NCI-H82 treated with DMSO at 0.1 percent for 48 hours (cell line): ENCODE results near the gene FCER1G.

Source experiments
- DNase-seq: peaks from one replicate; lab custom pipeline; 2025; ENCODE audit not compliant: unreplicated experiment; lab: John Stamatoyannopoulos, UW

Gene FCER1G

DNA sequence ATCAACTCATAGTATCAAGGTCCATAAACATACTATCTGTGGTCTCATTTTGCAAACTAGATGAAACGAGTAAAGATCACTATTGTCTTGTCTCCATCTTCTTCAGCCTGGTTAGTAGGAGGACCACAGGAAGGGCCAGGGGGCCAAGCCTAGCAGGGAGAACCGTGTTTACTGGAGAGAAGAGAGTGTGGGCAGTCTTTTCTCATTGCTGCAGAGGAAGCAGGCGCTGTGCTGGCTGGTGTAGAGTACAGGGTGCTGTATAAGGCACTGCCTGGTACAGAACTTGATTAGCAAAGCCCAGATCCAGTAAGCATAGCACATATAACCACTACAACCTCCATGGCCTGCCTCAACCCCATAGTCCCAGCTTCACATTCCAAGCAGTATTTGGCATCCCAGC, 27.8 kb upstream of the FCER1G start:
- DNase-seq = no peak

DNA sequence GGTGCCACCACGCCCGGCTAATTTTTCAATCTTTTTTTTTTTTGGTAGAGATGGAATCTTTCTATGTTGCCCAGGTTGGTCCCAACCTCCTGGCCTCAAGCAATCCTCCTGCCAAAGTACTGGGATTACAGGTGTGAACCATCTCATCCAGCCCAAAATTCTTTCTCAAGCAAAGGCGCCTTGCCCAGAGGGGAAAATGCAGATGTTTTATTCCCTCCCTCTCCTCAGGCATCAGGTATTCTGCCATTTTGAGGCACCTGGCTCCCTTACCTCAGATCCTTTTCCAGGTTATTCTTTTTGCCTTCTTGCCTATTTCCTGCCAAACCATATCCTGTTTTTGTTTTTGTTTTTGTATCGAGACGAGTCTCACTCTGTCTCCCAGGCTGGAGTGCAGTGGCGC, 26.7 kb upstream of the FCER1G start:
- DNase-seq = no peak

DNA sequence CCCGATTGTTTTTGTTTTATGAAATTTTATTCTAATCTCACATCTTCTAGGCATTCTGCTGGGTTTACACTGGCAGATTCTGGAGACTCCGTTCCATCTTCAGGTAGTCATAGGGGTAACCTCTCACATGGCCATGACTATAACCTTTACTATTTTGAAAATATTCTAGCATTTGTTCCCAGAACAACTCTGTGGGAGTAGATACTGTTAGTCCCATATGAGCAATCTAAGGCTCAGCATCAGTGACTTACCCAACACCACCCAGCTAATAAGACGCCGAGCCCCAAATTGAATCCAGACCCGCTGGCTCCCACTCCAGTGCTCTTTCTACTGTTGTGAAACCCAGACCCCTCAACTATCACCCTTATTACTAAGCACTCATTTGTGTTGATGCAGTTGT, 26.1 kb upstream of the FCER1G start:
- DNase-seq = no peak

DNA sequence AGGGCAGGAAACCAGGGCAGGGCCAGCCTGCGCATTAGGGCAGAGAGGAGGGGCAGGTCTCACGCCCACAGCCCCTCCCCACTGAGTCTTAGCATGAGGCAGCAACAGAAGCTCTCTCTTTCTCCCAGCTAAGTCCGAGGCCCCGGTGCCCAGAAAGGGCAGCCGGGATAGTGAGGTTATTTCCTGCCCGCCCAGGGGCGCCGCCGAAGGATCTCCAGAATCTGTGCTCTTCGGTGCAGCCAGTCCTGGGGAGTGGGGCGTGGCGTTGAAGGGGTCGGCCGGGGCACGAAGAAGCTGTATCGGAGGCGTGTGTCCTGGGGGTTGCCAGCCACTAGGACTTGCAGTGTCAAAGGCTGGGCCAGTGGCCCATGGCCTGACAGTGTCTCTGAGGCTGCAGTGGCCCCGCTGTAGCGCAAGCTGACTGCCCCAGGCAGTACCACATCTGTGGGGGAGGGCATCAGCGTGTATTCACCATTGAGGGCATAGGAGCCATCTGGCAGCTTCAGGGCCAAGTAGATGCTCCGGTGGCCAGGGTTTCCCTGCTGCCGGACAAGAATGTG, 24.1 kb upstream of the FCER1G start:
- no peak for DNase-seq

DNA sequence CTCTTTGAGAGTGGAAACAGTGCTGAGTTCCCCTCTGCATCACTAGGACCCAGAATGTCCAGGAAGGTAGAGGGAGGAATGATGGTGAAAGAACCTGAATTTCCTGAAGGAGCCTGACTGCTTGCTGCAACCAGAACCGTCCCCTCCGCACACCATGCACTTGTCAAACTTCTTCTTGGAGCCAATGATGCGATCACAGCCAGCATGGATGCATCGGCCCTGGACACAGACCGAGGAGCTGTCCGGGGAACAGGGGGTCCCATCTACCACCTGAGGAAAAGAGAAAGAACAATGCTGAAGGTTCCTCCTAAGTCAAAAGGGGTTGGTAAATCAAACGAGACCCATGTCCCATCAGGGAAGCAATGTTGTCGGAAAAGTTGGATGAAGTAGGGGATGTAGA, 23.1 kb upstream of the FCER1G start:
- no peak for DNase-seq

DNA sequence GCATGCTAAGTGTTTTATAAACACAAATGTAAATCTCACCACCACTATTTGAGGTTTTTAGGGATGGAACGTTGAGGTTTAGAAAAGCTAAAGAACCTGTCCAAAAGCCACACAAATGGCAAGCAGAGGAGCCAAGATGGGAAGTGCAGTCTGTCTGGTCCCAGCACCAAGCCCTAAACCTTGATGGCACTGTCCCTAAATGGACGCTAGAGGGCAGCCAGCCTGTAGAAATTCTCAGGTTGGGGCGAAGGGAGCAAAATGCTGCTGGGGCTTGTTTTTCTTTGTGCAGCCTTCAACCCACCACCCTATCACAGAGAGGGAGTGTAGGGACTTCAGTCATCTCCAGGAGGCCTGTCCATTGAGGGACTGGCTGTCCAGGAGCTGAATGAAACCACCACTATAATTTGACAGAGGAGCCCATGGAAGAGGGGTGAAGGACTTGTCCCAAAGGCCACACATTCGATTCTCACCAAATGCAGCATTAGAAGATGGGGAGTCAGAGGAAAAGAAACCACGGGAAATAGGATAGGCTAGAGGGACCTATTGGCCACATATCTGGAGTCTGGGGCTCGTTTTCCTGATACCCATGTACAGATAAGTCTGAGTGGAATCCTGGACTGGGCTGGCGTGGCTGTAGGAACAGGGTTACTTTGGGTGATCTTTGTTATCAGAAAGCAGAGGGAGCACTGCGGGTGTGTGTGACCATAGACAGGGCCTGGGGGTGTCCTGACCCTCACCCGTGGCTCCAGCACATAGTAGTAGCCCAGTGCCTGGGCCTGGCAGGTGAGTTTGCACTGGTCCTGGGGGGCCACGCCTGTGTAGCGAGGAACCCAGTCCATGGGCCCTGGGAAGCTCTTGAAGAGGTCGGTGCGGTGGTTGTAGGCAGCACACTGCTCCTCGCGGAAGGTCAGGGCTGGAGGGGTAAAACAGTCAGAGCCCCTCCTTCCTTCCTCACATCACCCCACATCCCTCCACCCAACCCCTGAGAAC, 22.3 kb upstream of the FCER1G start:
- DNase-seq = peak; percentile 77

DNA sequence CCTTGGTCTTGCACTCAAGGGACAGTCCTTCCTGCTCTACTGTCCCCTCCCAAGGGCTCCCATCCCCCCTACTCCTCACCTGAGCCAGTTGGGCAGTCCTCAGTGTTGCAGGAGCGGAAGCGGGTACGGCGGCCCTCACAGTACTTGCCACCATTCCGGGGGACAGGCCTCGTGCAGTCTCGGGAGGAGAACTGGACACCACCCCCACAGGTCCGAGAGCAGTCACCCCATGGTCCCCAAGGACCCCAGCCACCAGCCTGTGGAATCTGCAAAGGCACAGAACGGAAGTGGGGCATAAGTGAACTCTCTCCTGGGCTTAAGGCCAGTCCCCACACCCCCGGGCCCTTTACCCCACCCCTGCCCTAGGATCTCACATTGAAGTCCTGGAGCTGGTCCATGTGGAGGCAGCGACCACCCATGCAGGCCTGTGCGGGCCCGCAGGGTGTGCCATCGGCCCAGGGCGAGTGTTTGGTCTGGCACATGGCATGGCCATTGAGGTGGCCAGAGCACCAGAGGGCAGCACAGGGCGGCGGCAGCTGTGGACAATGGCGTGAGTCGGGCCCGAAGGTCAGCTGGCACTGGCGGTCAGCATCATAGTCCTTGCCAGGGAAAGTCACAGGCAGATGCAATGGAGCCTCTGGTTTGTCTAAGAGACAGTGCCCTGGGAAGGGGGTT, 21.4 kb upstream of the FCER1G start:
- no peak for DNase-seq

DNA sequence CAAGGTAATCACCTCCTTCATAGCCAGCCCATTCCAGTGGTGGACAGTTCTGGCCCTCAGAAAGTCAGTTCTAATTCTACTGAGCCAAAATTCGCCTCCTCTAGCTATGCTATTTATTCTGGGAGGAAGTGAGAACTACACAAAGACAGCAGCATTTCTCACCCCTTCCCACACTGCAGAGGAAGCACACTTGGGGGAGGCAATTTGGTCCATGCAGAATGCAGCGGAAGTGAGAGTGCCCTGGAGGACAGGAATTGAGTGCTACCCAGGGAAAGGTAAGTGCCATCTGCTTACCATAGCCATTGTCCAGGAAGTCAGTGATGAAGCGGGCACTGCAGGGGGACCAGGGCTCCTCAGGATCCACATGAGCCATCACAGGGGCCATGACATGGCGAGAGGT, 19.9 kb upstream of the FCER1G start:
- DNase-seq = no peak

DNA sequence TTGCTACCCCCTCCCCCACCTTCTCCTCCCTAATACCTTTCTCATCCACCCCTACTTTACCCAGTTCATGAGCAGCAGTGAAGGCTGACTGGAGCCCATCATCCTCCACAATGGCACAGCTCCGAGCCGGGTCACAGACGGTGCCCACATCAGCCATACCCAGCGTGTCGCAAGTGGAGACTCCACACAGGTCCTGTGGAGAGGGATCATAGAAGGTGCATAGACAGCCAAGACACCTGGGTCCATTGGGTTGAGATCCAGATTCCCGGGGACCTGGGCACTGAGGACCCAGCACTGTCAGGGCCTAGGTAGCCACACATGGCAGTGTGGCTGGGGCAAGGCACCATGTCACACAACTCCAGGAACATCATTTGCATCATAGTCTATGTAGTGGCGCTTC, 19.0 kb upstream of the FCER1G start:
- DNase-seq = no peak

DNA sequence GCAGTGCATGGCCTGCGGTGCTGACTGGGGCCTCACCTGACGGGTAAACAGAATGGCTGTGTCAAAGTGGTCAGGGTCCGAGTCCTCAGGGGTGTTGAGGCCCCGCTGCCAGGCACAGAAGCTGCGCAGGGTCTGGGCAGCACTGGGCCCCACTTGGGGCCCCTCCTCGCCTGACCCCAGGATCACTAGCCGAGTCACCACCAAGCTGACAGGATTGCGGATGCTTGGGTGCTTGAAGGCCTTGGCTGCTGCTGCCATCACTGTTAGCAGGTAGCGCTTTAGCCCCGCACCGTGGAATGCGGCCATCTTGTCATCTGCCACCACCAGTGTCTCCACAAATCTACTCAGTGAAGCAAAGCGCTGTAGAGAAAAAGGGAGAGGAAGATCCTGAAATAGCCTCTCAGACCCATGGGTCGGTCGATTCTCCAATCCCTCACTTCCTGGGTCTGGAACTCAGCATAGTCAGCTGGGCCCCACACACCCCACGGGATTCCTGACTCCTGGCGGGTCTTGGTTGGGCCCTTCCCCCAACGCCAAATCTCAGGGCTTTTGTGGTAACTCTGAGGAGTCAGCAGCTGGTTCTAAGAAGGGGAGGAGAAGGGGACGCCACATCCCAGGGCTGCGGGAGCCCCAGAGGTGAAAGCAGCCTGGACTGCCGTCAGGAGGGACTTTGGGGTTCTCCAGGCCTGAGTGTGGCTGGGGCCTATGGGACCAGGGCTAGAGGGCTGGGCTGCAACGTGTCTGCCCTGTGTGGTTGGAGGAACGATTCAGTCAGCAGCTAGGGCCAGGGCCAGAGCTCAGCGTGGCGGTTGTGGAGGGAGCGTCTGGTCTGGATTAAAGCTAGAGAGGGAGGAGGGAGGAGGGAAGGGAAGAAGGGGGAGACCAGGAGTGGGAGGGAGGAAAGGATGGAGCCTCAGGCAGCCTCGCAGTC, 18.3 kb upstream of the FCER1G start:
- DNase-seq = peak; percentile 90

DNA sequence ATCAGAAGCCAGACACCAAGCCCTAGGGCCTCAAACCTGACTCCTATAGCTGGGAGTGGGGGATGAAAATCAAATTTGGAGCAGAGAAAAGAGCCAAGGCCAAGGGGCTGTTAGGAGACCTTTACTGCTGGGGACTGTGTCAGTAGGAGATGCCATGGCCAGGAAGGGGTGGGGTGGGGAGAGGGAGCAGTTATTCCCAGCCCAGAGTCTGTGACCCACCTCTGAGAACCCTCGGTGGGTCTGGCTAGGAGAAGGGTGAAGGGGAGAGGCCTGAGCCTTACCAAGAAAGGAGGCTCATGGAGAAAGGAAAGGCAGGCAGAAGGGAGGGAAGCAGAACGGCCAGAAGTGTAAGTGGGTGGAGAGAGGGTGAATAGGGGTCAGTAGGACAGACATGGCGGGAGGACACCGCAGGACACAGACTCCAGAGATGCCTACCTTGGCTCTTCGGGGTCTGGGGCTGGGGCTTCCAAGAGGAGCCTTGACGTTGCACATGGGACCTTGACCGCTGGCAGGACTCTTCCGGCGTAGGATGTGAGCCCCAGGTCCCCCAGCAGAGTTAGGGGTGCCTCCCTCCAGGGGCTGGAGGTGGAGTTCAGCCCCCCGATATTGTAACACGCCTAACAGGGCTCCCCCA, 17.4 kb upstream of the FCER1G start:
- no peak for DNase-seq

DNA sequence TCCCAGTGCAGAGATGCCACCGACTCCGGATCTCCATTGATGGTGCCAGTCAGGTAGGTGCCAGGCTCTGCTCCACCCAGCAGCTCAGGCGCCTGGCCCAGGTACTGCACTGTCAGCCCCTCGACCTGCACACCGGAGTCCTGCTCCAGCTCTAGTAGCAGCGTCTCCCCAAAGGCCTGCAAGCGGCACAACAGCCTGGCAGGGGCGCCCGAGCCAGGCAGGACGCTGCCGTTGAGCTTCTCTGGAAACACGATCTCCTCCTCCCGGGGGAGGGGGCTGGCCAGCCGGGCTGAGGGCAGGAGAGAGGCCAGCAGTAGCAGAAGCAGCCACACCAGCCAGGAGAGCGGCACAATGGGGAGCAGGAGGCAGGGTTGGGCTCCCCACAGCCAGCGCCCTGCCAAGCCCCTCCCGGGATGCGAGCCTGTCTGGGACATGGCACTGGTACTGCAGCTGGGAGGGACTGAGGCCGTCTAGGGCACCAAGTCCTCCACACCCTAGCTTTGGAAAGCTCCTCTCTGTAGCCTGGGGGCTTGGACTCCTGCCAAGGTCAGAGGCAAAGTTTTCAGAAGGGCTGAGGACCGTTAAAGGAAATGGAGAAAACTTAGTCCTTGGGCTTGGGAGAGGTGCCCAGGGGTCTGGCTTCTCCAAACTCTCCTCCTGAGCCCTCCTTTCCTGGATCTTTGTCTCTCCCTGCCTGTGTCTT, 16.8 kb upstream of the FCER1G start:
- peak; percentile 29 for DNase-seq

DNA sequence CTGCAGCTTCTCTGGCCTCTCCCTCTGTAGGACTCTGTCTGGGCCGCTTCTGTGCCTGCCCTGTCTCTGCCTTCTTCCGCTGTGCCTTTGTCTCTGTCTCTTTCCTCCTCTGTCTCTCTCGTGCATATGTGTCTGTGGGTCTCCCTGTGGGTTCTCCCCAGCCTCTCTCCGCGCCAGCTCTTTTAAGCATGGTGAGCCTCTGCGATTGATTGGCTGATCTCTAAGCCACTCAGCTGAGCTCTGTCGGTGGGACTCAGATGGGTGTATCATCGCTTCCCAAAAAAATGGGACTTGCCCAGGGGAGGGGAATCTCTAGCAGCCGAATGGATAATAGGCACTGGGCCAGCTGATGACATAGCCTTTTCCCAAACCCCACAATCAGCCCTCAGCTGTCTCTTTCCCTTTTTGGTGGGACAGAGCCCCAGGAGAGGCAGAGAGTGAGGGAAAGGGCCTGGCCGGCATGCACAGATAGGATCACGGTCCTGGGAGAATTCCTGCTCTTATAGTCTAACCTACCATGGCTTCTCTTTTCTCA, 16.1 kb upstream of the FCER1G start, which contains the start of gene ADAMTS4:
ADAMTS4 (minus strand) TSS at position 158 of the 535 bp plus-strand sequence. CDS start 427 bp downstream, outside the sequence.
- peak; percentile 23 for DNase-seq

DNA sequence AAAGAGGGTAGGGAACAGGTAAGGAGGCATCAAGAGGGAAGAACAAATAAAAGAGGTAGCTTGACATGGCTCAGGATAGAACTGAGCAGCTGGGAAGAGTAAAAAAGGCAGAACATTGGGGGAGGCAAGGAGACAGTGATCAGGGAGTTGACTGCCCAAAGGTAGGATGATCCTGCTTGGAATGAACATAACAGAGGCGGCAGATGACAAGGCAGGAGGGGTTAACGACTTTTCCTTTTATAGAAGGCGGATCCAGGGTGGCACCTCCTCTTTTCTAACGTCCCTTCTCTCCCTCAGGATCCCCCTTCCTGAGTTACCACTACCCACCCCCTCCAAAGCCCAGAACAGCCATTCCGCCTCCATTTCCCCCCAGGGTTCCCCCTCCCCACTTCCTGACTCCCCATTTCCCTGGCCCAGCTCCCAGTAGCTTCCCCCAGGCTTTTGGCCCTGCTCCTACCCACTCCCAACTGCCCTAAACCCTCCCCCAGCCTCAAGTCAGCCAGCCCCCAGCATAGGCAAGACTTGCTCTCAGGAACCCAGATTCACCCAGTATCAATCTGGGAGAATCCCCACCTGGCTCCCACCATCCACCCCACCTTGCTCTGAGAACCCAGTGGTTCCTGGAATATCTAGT, 15.5 kb upstream of the FCER1G start:
- no peak for DNase-seq

DNA sequence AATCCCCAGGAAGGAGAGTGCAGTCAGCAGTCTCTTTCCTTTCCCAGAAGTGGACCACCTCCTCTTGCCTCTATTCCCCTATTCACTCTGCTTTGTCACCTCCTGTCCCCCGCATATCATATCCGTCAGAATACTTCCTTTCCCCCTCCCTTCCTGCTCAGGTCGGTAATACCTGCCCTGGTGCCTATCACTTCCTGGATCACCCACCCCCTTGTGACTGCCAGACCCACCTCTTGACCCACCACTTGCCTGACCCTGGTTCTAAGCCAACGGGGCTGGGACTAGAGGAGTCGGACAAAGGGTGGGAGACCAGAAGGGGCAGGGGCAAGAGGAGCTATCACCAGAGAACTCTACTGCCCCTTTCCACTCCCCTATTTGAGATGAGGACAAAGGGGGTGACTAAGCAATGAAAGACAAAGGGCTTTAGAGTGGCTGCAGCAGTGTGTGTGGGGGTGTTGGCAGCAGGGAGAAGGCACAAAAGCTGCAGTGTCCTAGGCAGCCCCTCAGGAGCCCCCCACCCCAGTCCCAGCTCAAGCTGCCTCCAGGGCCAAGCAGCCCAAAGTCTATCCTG, 14.6 kb upstream of the FCER1G start:
- no peak for DNase-seq

DNA sequence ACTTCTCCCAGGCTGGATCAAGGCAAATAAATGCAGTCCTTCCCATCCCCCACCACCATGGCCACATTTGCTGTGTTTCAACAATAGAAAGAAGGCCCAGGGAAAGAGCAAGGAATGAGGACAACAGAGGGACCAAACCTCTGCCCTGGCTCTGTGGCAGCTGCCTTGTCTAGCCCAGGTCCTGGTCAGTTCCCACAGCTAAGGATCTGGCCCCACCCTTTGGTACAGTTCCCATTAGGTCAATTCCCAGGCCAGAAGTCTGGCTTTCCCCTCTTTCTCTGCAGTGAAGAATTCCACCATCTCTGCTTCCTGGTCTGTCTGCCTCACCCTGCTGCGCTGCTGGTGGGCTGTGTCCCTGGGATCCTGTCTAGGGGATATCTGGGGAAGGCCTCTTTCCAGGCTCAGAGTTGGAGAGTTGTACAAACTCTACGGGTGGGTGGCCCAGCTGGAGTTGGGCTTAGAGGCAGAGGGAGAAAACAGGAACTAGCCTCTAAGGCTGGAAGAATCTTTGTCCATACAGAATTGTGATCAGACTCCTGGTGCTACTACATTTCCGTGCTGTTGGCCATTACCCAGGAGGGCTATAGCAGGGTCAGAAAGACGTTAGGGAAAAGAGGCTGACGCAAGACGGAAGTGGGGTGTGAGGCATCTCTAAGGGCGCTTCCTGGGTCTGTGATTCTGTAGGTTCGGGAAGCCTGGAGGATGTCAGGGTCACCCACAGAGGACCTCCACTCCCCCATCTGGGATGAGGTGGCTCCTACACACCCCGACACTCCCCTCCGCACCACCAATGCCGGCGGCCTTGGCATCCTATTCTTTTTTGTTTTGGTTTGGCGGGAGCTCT, 13.9 kb upstream of the FCER1G start:
- DNase-seq = no peak

DNA sequence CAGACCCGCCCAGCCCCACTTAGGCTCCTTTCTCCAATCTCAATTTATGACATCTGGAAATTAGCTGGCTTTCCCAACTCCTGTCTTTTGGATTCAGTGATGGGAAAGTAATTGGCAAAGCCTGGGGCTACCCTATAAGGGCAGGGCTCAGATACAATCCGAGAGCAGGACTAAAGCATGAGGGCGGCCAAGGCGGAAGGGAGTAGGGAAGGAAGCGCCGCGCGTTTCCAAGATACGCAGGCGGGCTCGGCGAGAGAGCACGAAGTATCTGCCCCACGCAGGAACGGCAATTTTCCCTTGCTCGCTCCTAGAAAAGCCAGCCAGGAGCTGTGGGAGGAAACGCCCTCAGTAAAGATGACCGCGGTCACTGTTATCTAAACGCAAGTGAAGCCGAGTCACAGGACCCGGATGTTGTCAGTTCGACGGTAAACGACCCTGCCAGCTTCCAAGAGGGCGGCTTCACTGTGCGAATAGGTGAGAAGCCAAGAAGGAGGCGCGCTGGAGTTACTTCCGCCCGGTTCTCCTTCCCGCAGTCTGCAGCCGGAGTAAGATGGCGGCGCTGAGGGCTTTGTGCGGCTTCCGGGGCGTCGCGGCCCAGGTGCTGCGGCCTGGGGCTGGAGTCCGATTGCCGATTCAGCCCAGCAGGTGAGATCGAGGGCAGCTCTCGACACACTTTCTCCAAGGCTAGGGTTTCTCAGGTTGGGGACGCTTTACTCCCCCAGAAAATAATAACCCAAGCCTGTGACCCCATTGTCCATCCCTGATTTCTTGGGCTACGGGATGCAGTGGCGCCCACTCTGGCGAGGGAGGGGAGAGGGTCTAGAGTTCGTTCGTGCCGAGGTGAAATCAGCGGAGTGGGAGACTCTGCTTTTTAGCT, 13.0 kb upstream of the FCER1G start, which contains the start of gene NDUFS2:
NDUFS2 (plus strand) TSS at position 532 of the 877 bp plus-strand sequence; CDS start at position 551, 19 bp downstream.
- peak; percentile 99 for DNase-seq
